HEK293 (cell line): ENCODE results near the gene PIP4K2A.

Source experiments
- CTCF ChIA-PET: fragments of 350-600 bp; formaldehyde crosslinking; extraction: SDS; loops from one replicate; lab custom pipeline; 2021; ENCODE audit warnings: antibody characterized with exemption; lab: Yijun Ruan, JAX
- POLR2A ChIA-PET: fragments of 300-600 bp; formaldehyde crosslinking; extraction: SDS; loops from one replicate; lab custom pipeline; 2020; ENCODE audit warnings: antibody characterized with exemption, inconsistent platforms; lab: Yijun Ruan, JAX
- H3K27ac ChIP-seq: fragments of 200-500 bp; sonication (Bioruptor generic); 2 replicates; pipeline ENCODE4 v1.5.1; 2014; ENCODE audit warnings: low read depth, low read length, control low read depth, inconsistent platforms; ENCODE audit errors: extremely low read depth
- H3K36me3 ChIP-seq, 2 experiments: fragments of 200-500 bp in 1 of 2; sonication (Bioruptor generic) in 1 of 2; 1 replicate in 1 of 2; 2 replicates in 1 of 2; pipeline ENCODE4 v1.5.1; 2014 to 2017; ENCODE audit warnings: inconsistent platforms in 2 of 2, low read length in 2 of 2; ENCODE audit not compliant: control insufficient read depth in 2 of 2, insufficient read depth in 1 of 2
- H3K4me1 ChIP-seq: fragments of 200-500 bp; sonication (Bioruptor generic); 2 replicates; pipeline ENCODE4 v1.5.1; 2014; ENCODE audit warnings: mild to moderate bottlenecking, low read length, inconsistent platforms; ENCODE audit not compliant: control insufficient read depth, insufficient read depth
- H3K4me3 ChIP-seq: 2 replicates; pipeline ENCODE4 v1.5.1; 2011; ENCODE audit warnings: low read depth, mild to moderate bottlenecking, control low read depth, low read length, moderate library complexity
- H3K9me3 ChIP-seq: fragments of 200-500 bp; sonication (Bioruptor generic); 2 replicates; pipeline ENCODE4 v1.5.1; 2014; ENCODE audit warnings: low read depth, low read length, inconsistent platforms; ENCODE audit not compliant: control insufficient read depth, insufficient read depth
- HIC1 ChIP-seq: fragments of 450-650 bp; formaldehyde crosslinking; IDR thresholded peaks from 2 replicates; pipeline ENCODE4 v1.5.1; 2016; ENCODE audit warnings: missing biosample characterization, missing genetic modification characterization
- HOXA7 ChIP-seq: sonication (generic); formaldehyde crosslinking; IDR thresholded peaks from 2 replicates; pipeline ENCODE4 v1.8.1; 2022; ENCODE audit warnings: missing genetic modification reagents, borderline replicate concordance
- ZBTB44 ChIP-seq: fragments of 450-650 bp; IDR thresholded peaks from 2 replicates; pipeline ENCODE4 v1.5.1; 2018; ENCODE audit warnings: missing biosample characterization, mild to moderate bottlenecking, missing genetic modification characterization
- ZBTB49 ChIP-seq: fragments of 450-650 bp; formaldehyde crosslinking; IDR thresholded peaks from 2 replicates; pipeline ENCODE4 v1.5.1; 2016; ENCODE audit warnings: missing biosample characterization, missing genetic modification characterization, low read depth
- ZNF114 ChIP-seq: fragments of 450-650 bp; formaldehyde crosslinking; IDR thresholded peaks from 2 replicates; pipeline ENCODE4 v1.5.0; 2017; ENCODE audit warnings: missing biosample characterization, missing genetic modification characterization
- ZNF157 ChIP-seq: fragments of 450-650 bp; formaldehyde crosslinking; IDR thresholded peaks from 2 replicates; pipeline ENCODE4 v1.5.1; 2016; ENCODE audit warnings: missing biosample characterization, missing genetic modification characterization
- ZNF174 ChIP-seq: fragments of 450-650 bp; formaldehyde crosslinking; IDR thresholded peaks from 2 replicates; pipeline ENCODE4 v1.5.0; 2017; ENCODE audit warnings: missing biosample characterization, mild to moderate bottlenecking, missing genetic modification characterization
- ZNF202 ChIP-seq: fragments of 450-650 bp; formaldehyde crosslinking; IDR thresholded peaks from 2 replicates; pipeline ENCODE4 v1.5.1; 2016; ENCODE audit warnings: missing biosample characterization, missing genetic modification characterization, borderline replicate concordance
- ZNF211 ChIP-seq: fragments of 450-650 bp; formaldehyde crosslinking; IDR thresholded peaks from 2 replicates; pipeline ENCODE4 v1.5.1; 2016; ENCODE audit warnings: low read depth, missing biosample characterization, missing genetic modification characterization
- ZNF26 ChIP-seq: fragments of 450-650 bp; formaldehyde crosslinking; IDR thresholded peaks from 2 replicates; pipeline ENCODE4 v1.5.1; 2016; ENCODE audit warnings: missing biosample characterization, missing genetic modification characterization
- ZNF362 ChIP-seq: fragments of 450-650 bp; formaldehyde crosslinking; IDR thresholded peaks from 2 replicates; pipeline ENCODE4 v1.5.1; 2016; ENCODE audit warnings: missing biosample characterization, missing genetic modification characterization
- ZNF404 ChIP-seq: fragments of 450-650 bp; formaldehyde crosslinking; IDR thresholded peaks from 2 replicates; pipeline ENCODE4 v1.5.1; 2017; ENCODE audit warnings: missing biosample characterization, missing genetic modification characterization
- ZNF416 ChIP-seq: fragments of 450-650 bp; formaldehyde crosslinking; IDR thresholded peaks from 2 replicates; pipeline ENCODE4 v1.5.1; 2016; ENCODE audit warnings: missing biosample characterization, missing genetic modification characterization
- ZNF513 ChIP-seq: fragments of 450-650 bp; IDR thresholded peaks from 2 replicates; pipeline ENCODE4 v1.5.1; 2018; ENCODE audit warnings: missing biosample characterization, missing genetic modification characterization
- ZNF548 ChIP-seq: fragments of 450-650 bp; formaldehyde crosslinking; IDR thresholded peaks from 2 replicates; pipeline ENCODE4 v1.5.1; 2016; ENCODE audit warnings: missing biosample characterization, missing genetic modification characterization
- ZNF600 ChIP-seq: fragments of 450-650 bp; formaldehyde crosslinking; IDR thresholded peaks from 2 replicates; pipeline ENCODE4 v1.5.1; 2016; ENCODE audit warnings: missing biosample characterization, missing genetic modification characterization
- ZNF777 ChIP-seq: fragments of 450-650 bp; formaldehyde crosslinking; IDR thresholded peaks from 2 replicates; pipeline ENCODE4 v1.5.1; 2017; ENCODE audit warnings: missing biosample characterization, missing genetic modification characterization, borderline replicate concordance
- ZNF843 ChIP-seq: fragments of 450-650 bp; formaldehyde crosslinking; IDR thresholded peaks from 2 replicates; pipeline ENCODE4 v1.5.1; 2016; ENCODE audit warnings: missing biosample characterization, missing genetic modification characterization
- ZSCAN4 ChIP-seq: fragments of 450-650 bp; formaldehyde crosslinking; IDR thresholded peaks from 2 replicates; pipeline ENCODE4 v1.5.1; 2017; ENCODE audit warnings: missing biosample characterization, missing genetic modification characterization

PIP4K2A gene

GRCh38 chr10:22633528-22633927 lies 80.8 kb downstream of the PIP4K2A start:
- Histone ChIP-seq H3K27ac (no peak overlapping the region), H3K4me1 (peaks cover 6% of the 10 kb centered on the region), H3K4me3 (no peak overlapping the region), H3K9me3 (no peaks in the 10 kb centered on the region), H3K36me3 (no peaks in the 10 kb centered on the region)
- TF ChIP-seq HIC1 (tag by site-specific recombination) (no peak), ZNF404 (tag by site-specific recombination) (no peak), ZNF114 (tag by site-specific recombination) (no peak)
- ChIA-PET CTCF (no interaction called here), POLR2A (no interaction called here)

GRCh38 chr10:22633106-22633505 lies 81.3 kb downstream of the PIP4K2A start:
- no peaks in the 10 kb centered on the region for H3K36me3 ChIP-seq
- H3K4me3 ChIP-seq, result no peak overlapping the region
- TF ChIP-seq ZNF26 (tag by site-specific recombination) (no peak), ZNF174 (tag by site-specific recombination) (no peak), ZNF157 (tag by site-specific recombination) (no peak), ZNF513 (tag by site-specific recombination) (no peak), ZNF202 (tag by site-specific recombination) (no peak), ZNF362 (tag by site-specific recombination) (no peak), HOXA7 (CRISPR knock-in tag) (no peak), ZNF843 (no peak), ZNF548 (tag by site-specific recombination) (no peak), ZNF211 (no peak), ZNF416 (tag by site-specific recombination) (no peak), ZSCAN4 (tag by site-specific recombination) (no peak), ZBTB49 (tag by site-specific recombination) (no peak), ZNF777 (tag by site-specific recombination) (no peak), ZBTB44 (tag by site-specific recombination) (no peak), ZNF600 (no peak)
- POLR2A ChIA-PET, result no interaction called here
- no peak overlapping the region for H3K27ac ChIP-seq
- H3K9me3 ChIP-seq, result no peaks in the 10 kb centered on the region
- peaks cover 6% of the 10 kb centered on the region for H3K4me1 ChIP-seq
- CTCF ChIA-PET, result no interaction called here
